NCI-H2227 (cell line): ENCODE data around the gene PSMC3IP.
"Not testable (repeated sequence)": the region's sequence is repeated elsewhere in the genome, so short reads cannot be mapped to it uniquely, and the experiment has no call there.

Experiments used
- DNase-seq: peaks from one replicate; lab custom pipeline; 2025; ENCODE audit not compliant: unreplicated experiment; lab: John Stamatoyannopoulos, UW

Gene PSMC3IP

DNA sequence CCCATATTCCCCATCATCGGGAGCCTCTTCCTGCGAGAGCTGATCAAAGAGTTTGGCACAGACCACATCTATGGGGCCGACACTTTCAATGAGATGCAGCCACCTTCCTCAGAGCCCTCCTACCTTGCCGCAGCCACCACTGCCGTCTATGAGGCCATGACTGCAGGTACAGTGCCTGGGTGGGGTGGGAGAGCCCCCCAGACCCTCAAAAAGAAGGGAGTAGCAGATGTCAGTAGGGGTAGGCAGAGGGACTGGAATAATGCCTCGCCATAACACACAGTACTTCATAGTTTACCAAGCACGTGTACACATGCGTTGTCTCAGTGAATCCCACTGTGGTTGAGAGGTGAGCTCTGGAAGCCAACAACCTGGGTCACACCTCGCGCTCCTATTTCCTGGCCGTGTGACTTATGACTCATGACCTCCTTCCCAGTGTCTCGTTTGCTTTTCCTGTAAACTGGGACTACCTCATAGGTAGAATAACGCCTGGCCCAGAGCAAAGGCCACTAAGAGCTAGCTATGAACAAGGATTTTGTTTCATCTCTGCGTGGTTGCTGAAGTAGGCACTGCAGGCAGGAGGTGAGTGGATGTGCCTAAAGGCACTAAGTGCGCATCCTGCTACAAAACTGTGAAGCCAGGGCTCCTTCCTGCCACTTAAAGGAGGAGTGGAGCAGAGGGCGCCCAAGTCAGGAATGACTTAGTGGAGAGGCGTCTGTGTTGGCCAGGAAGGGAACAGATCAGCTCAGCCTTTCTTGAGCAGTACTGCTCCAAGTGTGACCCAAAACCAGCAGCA lies 36.3 kb downstream of the PSMC3IP start:
- no peak for DNase-seq

DNA sequence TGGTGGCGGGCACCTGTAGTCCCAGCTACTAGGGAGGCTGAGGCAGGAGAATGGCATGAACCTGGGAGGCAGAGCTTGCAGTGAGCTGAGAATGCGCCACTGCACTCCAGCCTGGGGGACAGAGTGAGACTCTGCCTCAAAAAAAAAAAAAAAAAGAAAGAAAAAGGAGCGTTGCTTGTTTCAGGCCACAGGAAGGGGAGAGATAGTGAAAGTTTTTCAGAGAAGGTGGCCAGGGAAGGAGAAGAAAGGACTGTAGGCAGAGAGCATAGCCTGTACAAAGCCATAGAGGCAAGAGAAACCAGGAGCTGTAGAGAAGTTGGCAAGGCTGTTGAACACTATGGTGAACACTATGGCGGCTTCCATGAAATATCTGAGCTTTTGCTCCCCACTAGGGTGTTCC lies 37.0 kb downstream of the PSMC3IP start:
- not testable (repeated sequence) for DNase-seq

DNA sequence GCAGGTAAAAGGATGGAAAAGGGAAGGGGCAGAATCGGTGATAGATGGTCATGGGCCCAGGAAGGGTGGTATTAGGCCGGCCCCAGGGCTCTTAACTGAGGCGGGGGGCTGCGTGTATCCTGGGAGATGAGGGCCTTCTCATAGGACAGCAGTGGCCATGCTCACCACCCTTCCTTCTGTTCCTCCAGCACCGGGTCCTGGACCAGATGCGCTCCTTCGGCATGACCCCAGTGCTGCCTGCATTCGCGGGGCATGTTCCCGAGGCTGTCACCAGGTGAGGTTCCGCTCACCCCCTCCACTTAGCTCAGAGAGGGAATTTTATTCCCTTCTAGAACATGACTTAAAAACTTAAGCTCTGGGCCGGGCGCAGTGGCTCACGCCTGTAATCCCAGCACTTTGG lies 39.0 kb downstream of the PSMC3IP start:
- DNase-seq, result no peak

DNA sequence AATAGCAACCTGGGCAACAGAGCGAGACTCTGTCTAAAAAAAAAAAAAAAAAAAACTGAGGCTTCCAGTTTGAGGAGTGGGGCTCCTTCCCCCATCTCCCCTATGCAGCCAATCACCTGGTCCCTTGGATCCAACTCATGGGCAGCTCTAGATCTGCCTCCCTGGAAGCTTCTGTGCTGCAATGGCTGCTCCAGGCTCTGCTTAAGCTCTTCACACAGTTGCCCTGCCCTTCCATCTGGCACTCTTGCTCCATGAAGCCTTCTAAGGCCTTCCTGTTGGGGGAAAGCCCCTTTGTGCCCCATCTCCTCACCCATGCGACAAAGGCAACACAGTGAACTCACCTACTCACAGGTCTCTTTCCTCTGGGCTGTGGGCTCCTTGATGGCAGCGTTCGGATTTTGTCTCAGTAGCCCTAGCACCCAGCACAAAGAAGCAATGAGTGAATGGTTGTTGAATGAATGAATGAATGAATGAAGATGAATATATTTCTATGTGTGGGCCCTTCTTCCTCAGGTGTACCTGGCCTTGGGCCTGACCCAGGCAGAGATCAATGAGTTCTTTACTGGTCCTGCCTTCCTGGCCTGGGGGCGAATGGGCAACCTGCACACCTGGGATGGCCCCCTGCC lies 39.6 kb downstream of the PSMC3IP start:
- no peak for DNase-seq

DNA sequence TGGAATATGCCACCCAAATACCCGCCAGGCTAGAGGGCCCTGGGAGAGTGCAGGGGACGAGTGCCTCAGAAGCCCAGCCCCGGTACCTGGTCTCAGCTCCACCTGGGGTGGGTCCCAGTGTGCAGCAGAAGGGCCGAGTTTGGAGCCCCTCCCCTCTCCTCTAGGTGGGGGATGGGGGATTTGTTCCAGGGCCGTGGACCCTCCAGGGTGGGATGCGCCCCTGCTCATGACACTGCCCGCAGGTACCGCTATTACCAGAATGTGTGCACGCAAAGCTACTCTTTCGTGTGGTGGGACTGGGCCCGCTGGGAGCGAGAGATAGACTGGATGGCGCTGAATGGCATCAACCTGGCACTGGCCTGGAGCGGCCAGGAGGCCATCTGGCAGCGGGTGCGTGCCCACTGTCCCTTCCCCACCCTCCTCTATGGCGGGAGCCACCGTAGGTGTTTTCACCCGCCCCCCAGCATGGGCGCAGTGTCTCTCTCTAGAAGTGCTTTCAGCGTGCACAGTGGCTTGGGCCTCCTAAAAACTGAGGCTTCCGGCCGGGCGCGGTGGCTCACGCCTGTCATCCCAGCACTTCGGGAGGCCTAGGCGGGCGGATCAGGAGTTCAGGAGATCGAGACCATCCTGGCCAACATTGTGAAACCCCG lies 40.2 kb downstream of the PSMC3IP start:
- no peak for DNase-seq

DNA sequence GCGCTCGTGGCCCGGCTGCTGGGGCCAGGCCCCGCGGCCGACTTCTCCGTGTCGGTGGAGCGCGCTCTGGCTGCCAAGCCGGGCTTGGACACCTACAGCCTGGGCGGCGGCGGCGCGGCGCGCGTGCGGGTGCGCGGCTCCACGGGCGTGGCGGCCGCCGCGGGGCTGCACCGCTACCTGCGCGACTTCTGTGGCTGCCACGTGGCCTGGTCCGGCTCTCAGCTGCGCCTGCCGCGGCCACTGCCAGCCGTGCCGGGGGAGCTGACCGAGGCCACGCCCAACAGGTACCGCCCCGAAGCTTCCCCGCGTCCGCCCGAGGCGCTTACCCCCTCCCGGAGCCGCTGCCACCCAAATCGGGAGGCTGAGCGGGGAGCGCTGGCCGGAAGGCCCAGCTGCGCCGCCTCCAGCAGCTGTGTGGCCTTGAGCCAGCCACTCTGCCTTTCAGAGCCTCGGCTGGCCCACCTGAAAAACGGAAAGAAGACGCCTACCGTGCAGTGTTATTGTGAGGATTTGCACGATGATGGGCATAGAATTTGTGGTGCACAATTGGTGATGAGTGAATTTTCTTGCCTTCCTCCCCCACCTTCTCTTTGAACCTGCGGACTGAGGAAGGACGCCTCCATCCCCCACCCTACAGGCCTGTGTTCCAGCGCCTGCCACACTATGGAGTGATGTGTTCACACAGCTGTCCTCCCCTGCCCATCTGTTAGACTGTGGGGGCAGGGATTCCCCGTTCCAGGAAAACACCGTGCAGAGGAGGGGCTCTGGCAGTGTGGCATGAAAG lies 41.0 kb downstream of the PSMC3IP start:
- peak; percentile 88 for DNase-seq

DNA sequence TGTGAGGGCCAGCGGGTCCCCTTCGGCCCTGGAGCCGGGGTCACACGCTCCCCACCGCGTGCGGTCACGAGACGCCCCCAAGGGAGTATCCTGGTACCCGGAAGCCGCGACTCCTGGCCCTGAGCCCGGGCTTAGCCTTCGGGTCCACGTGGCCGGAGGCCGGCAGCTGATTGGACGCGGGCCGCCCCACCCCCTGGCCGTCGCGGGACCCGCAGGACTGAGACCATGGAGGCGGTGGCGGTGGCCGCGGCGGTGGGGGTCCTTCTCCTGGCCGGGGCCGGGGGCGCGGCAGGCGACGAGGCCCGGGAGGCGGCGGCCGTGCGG lies 41.5 kb downstream of the PSMC3IP start, which contains the start of gene NAGLU:
Gene NAGLU (plus strand): TSS at position 194 of the 324 bp plus-strand sequence. CDS start 32 bp downstream, at position 226.
- DNase-seq, result peak; percentile 93

DNA sequence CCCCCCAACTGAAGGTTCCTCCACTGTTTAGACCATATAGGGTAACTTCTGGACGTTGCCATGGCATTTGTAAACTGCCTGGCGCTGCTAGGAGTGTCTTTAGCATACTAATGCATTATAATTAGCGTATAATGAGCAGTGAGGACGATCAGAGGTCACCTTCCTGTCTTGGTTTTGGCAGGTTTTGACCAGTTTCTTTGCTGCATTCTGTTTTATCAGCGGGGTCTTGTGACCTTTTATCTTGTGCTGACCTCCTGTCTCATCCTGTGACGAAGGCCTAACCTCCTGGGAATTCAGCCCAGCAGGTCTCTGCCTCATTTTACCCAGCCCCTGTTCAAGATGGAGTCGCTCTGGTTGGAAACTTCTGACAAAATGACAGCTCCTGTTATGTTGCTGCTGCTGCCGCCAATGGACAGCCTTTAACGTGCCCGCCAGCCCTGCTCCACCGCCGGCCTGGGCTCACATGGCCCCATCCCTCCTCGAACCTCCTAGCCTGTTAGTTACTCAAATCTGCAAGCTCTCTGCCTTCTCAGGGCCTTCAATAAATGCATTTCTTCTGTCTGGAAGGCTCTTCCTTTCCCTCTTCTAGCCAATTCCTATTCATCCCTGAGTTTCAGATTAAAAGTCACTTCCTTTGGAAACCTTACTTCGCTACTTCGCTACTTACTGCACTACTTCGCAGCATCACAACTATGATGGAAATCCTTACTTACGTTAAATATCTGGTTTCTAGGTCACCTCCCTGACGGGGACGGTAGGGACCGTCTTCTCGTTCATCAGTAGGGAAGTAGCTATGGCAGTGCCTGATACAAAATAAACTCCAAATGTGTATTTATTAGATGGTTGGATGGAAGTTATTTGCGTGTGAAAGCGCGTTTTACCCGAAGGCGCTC lies 42.1 kb downstream of the PSMC3IP start:
- DNase-seq, result no peak

DNA sequence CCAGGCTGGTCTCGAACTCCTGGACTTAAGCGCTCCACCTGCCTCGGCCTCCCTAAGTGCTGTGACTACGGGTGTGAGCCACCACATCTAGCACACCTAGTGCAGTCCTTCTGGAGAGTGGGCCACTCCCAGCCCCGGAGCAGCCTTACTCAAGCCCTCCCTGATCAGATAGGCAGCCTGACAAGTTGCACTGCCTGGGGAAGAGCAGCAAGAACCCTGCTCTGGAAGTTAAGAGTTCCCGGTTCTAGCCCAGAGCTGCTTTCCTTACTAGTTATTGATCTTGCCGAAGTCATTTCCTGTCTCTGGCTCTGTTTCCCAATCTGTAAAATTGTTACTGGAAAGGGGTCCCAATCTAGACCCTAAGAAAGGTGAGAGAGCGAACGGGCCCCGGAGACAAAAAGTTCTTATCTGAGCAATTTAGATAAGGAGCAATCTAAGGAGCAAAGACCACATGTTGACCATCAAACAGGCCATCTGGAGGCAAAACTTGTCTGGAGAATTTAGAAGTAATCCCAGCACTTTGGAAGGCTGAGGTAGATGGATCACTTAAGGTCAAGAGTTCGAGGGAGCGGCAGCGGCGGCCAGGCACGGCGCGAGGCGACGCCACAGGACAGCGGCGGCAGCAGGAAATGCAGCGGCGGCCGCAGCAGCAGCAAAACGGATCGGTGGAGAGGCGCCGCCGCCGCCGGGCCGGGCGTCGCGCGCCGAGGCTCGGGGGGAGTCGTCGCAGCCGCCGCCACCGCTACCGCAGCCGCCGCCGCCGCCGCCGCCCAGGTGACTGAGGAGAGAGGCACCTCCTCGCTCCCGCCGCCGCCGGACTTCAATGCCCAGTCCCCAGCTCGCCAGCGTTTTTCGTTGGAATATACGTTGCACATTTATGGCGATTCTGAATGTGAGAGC lies 45.8 kb downstream of the PSMC3IP start:
- peak; percentile 68 for DNase-seq

DNA sequence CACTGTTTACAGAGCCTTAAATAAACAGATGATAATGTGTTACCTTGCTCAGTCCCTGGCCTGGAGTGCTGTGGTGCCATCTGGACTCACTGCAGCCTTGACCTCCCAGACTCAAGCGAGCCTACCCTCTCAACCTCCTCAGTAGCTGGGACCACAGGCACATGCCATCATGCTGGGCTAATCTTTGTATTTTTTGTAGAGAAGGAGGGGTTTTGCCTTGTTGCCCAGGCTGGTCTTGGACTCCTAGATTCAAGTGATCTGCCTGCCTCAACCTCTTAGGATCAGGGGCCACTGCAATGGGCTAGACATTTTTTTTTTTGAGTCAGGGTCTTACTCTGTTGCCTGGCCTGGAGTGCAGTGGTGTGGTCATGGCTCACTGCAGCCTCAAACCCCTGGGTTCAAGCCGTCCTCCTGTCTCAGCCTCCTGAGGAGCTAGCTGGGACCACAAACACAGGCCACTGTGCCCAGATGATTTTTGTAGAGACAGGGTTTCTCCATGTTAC lies 46.5 kb downstream of the PSMC3IP start:
- DNase-seq, result no peak

DNA sequence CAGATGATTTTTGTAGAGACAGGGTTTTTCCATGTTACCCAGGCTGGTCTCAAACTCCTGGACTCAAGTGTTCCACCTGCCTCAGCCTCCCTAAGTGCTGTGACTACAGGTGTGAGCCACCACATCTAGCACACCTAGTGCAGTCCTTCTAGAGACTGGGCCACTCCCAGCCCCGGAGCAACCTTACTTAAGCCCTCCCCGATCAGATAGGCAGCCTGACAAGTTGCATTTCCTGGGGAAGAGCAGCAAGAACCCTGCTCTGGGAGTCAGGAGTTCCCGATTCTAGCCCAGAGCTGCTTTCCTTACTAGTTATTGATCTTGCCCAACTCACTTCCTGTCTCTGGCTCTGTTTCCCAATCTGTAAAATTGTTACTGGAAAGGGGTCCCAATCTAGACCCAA lies 48.5 kb downstream of the PSMC3IP start:
- no peak for DNase-seq

DNA sequence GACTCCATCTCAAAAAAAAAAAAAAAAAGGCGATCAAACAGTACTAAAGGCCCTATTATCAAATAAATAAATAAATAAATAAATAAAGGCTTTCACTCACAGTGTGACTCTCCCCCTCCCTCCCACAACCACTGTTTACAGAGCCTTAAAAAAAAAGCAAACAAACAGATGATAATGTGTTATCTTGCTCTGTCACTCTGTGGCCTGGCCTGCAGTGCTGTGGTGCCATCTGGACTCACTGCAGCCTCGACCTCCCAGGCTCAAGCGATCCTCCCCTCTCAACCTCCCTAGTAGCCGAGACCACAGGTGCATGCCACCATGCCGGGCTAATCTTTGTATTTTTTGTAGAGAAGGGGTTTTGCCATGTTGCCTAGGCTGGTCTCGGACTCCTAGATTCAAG lies 49.6 kb downstream of the PSMC3IP start:
- no peak for DNase-seq

DNA sequence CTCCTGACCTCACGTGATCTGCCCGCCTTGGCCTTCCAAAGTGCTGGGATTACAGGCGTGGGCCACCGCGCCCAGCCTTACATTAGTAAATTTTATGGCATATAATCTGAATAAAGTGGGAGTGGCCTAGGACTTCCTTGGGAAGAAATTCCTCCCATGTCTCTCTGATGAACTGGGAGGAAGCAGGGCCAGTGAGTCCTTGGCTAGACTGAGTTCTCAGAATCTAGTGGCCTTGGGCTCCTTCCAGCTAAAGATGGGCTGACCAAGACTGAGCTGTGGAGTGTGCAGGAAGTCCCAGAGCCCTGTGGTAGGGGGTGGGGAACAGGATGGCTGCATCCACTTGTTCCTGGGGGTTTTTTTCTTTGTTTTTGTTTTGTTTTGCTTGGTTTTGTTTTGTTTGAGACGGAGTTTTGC lies 51.5 kb downstream of the PSMC3IP start:
- no peak for DNase-seq

DNA sequence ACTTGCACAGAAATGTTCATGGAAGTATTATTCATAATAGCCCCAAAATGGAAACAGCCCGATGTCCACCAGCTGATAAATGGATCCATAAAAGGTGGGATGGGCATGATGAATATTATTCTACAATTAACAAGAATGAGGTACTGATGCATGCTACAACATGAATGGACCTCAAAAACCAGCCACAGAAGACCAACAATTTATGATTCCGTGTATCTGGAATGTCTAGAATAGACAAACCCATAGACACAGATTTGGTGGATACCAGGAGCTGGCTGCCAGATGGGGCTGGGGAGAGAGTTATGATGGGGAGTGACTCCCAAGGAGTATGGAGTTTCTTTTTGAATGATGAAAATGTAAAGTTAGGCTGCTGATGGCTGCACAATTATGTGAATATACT lies 52.3 kb downstream of the PSMC3IP start:
- DNase-seq, result no peak

DNA sequence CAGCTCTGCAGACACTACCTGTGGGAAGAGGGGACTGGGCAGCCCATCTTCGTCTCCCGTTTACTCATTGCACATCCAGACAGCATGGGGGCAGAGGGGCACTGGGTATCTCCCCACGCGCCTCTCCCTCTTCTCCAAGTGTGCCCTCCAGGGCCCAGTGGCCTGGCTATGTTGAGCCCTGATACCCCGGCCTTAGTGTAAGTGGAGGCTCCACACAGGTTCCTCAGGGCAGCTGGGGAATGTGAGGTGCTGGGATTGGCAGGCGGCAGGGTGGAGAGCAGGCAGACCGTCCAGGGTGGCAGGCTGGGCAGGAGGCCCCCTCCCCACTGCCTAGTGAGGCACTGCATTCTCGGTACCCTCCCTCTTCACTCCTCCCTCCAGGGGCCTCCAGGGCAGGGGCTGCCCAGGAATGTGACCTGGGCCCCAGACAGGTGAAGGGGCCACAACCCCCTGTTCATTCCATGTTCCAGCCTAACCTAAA lies 54.7 kb downstream of the PSMC3IP start:
- no peak for DNase-seq
